T-helper 2 cell treated with Interferon-gamma antibody and Interleukin-4, amounts not matched to agents 100 ng/mL and 5 ng/mL, for 36 hours (primary cell): ENCODE results near the gene DRD3. TPM values are rescaled to one million over a fixed set of nuclear protein-coding genes. Genes with fewer than 3 reads are reported as not detected.

Experiments
- intact Hi-C: fragments of 100-400 bp; cut with micrococcal nuclease; formaldehyde crosslinking; loops from one replicate; pipeline ENCODE4 v1.15.1; 2023
- total RNA-seq: library from RNA; stranded (reverse); gene quantifications from 2 replicates; pipeline ENCODE4 v1.2.3, GENCODE V29; 2022

The DRD3 gene
- total RNA-seq, 1 donor from 2014 or later, result not detected

GRCh38 chr3:114127517-114127916, 51.3 kb downstream of the DRD3 start:
- intact Hi-C loops, result no loop called here

- intact Hi-C loops, result no loop called here
Measured at GRCh38 chr3:114126461-114126860, 52.4 kb downstream of the DRD3 start.

GRCh38 chr3:114122027-114122709, 56.7 kb downstream of the DRD3 start:
- intact Hi-C loops, result no loop called here

- intact Hi-C loops, result no loop called here
Measured at GRCh38 chr3:114120211-114120610, 58.6 kb downstream of the DRD3 start.

GRCh38 chr3:114119776-114120175, 59.1 kb downstream of the DRD3 start:
- intact Hi-C loops, result no loop called here

GRCh38 chr3:114115143-114115542, 63.7 kb downstream of the DRD3 start:
- intact Hi-C loops, result no loop called here

GRCh38 chr3:114114719-114115118, 64.1 kb downstream of the DRD3 start:
- intact Hi-C loops, result no loop called here

- intact Hi-C loops, result no loop called here
Measured at GRCh38 chr3:114112696-114113095, 66.2 kb downstream of the DRD3 start.

- intact Hi-C loops, result no loop called here
Measured at GRCh38 chr3:114111060-114111770, 67.6 kb downstream of the DRD3 start.

GRCh38 chr3:114110439-114110838, 68.4 kb downstream of the DRD3 start:
- intact Hi-C loops, result no loop called here

GRCh38 chr3:114108137-114108536, 70.7 kb downstream of the DRD3 start:
- intact Hi-C loops, result no loop called here

GRCh38 chr3:114104414-114104813, 74.4 kb downstream of the DRD3 start:
- intact Hi-C loops, result no loop called here

GRCh38 chr3:114103858-114104257, 75.0 kb downstream of the DRD3 start:
- intact Hi-C loops, result no loop called here

- intact Hi-C loops, result no loop called here
Measured at GRCh38 chr3:114103181-114103580, 75.7 kb downstream of the DRD3 start.

GRCh38 chr3:114101101-114101500, 77.8 kb downstream of the DRD3 start:
- intact Hi-C loops, result no loop called here

GRCh38 chr3:114095796-114096195, 83.1 kb downstream of the DRD3 start:
- intact Hi-C loops, result no loop called here

GRCh38 chr3:114093596-114093995, 85.3 kb downstream of the DRD3 start:
- intact Hi-C loops, result no loop called here

- intact Hi-C loops, result no loop called here
Measured at GRCh38 chr3:114093016-114093380, 85.9 kb downstream of the DRD3 start.

GRCh38 chr3:114092151-114093015, 86.5 kb downstream of the DRD3 start:
- intact Hi-C loops, result no loop called here

GRCh38 chr3:114089675-114090074, 89.2 kb downstream of the DRD3 start:
- intact Hi-C loops, result no loop called here

GRCh38 chr3:114086356-114086755, 92.5 kb downstream of the DRD3 start:
- intact Hi-C loops, result no loop called here

- intact Hi-C loops, result no loop called here
Measured at GRCh38 chr3:114083112-114083511, 95.7 kb downstream of the DRD3 start.
